A673 (cell line): ENCODE results near the gene SYNJ2. TPM values are rescaled to one million over a fixed set of nuclear protein-coding genes. Genes with fewer than 3 reads are reported as not detected.

ENCODE experiments used
- BruUV-seq: library from RNA; stranded (reverse); fragments of 400-500 nt; replicated peaks from 2 replicates; lab custom pipeline; 2021; lab: Mats Ljungman, UMichigan
- CTCF ChIA-PET: fragments of 300-600 bp; sonication (Branson Sonifier 250); formaldehyde crosslinking; loops from one replicate; lab custom pipeline; 2022; ENCODE audit warnings: antibody characterized with exemption; lab: Charles Lee
- POLR2A ChIA-PET: fragments of 300-600 bp; sonication (Branson Sonifier 250); formaldehyde crosslinking; loops from one replicate; lab custom pipeline; 2022; ENCODE audit warnings: antibody characterized with exemption; ENCODE audit not compliant: low non-redundant PET; lab: Charles Lee
- DNase-seq: peaks from one replicate; pipeline ENCODE4 v3.0.0-alpha.2; 2015; ENCODE audit warnings: low spot score
- H3K27ac ChIP-seq: fragments of 200-600 bp; sonication (generic); 2 replicates; pipeline ENCODE4 v1.5.1; 2016; ENCODE audit warnings: mixed run types, low read depth, mild to moderate bottlenecking, mixed read lengths, antibody characterized with exemption, low read length; ENCODE audit not compliant: poor library complexity, severe bottlenecking
- H3K27me3 ChIP-seq: fragments of 200-600 bp; sonication (generic); replicated peaks from 2 replicates; pipeline ENCODE4 v1.6.1; 2017; ENCODE audit warnings: mixed run types, low read depth, mild to moderate bottlenecking, mixed read lengths, antibody characterized with exemption, low read length; ENCODE audit not compliant: insufficient read depth, poor library complexity
- H3K36me3 ChIP-seq: fragments of 200-600 bp; sonication (generic); 2 replicates; pipeline ENCODE4 v1.6.1; 2016; ENCODE audit warnings: mixed run types, mild to moderate bottlenecking, mixed read lengths, antibody characterized with exemption, low read length; ENCODE audit not compliant: insufficient read depth, poor library complexity, severe bottlenecking
- H3K4me1 ChIP-seq: fragments of 200-600 bp; sonication (generic); 2 replicates; pipeline ENCODE4 v1.6.1; 2017; ENCODE audit warnings: mixed run types, mild to moderate bottlenecking, mixed read lengths, antibody characterized with exemption, low read length; ENCODE audit not compliant: insufficient read depth, poor library complexity, severe bottlenecking
- H3K4me3 ChIP-seq: fragments of 200-600 bp; sonication (generic); 2 replicates; pipeline ENCODE4 v1.5.1; 2016; ENCODE audit warnings: low read depth, mixed run types, mild to moderate bottlenecking, mixed read lengths, low read length; ENCODE audit not compliant: poor library complexity, severe bottlenecking
- H3K9me3 ChIP-seq: fragments of 200-600 bp; sonication (generic); 2 replicates; pipeline ENCODE4 v1.6.1; 2016; ENCODE audit warnings: mixed run types, low read depth, mild to moderate bottlenecking, mixed read lengths, antibody characterized with exemption, low read length; ENCODE audit not compliant: poor library complexity, severe bottlenecking
- EZH2 ChIP-seq: fragments of 200-600 bp; sonication (generic); IDR thresholded peaks from 2 replicates; pipeline ENCODE4 v1.6.1; 2017; ENCODE audit warnings: borderline replicate concordance, low read depth, mild to moderate bottlenecking, mixed read lengths, antibody characterized with exemption, low read length; ENCODE audit not compliant: poor library complexity, severe bottlenecking
- intact Hi-C: fragments of 100-400 bp; cut with micrococcal nuclease; formaldehyde crosslinking; loops from one replicate; pipeline ENCODE4 v1.10.0; 2022; ENCODE audit not compliant: unreplicated experiment
- total RNA-seq: library from RNA; stranded (reverse); gene quantifications from 2 replicates; pipeline ENCODE4 v1.2.3, GENCODE V29; 2021
- TF ChIP-seq, protein P1 (sequence below): fragments of 300-800, 200-600 bp; sonication (generic); conservative IDR thresholded peaks from 2 replicates; pipeline ENCODE4 v1.5.1; 2017; ENCODE audit warnings: low read depth, mild to moderate bottlenecking, antibody characterized with exemption, low read length, moderate library complexity, mixed read lengths

The SYNJ2 gene
- total RNA-seq, 1 experiment from 2014 or later = 37.0 TPM

DNA sequence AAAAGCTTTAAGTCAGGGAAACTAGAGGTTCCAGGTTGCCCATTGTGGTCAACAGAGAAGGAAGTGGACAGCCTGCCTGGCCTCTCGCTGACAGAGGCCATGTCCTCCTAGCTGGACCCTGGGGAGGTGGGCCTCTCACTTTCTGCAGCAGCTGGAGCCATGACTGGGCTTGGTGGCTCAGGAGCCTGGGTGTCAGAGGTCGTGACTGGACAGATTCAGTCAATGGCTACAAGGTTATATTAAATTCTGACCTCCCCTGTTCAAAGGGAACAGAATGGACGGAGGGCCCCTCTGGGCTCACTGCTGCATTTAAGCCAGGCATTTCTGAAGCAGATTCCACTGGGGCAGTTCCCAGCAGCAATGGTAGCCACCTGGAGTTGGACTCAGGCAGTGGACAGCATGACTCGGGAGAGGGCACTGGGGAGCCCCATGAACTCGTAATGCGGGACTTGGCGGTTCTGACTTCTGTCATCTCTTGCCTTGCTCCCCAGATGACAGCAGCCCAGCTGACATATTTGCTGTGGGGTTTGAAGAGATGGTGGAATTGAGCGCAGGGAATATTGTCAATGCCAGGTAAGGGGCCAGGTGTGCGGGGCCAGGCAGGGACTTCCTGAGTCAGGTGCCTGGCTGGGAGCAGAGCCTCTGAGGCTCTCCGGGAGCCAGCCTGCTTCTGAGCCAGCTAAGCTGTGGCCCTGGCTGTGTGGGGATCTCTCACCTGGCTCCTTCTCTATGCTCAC, 86.7 kb downstream of the SYNJ2 start:
- no peaks in the 10 kb centered on the region for H3K27me3 ChIP-seq
- DNase-seq = no peak
- peaks cover 14% of the 10 kb centered on the region for H3K36me3 ChIP-seq
- CTCF ChIA-PET = interaction anchor here (0.6 kb wide), 1 partner anchor 42 kb away, joined by 4 read pairs; no protein-coding TSS in a partner anchor
- intact Hi-C loops = loop anchor here (5.0 kb wide), 1 partner anchor 81 kb away; no protein-coding TSS in a partner anchor
- H3K9me3 ChIP-seq = no peaks in the 10 kb centered on the region
- no TSS peak for BruUV-seq
- TF ChIP-seq, protein P1, sequence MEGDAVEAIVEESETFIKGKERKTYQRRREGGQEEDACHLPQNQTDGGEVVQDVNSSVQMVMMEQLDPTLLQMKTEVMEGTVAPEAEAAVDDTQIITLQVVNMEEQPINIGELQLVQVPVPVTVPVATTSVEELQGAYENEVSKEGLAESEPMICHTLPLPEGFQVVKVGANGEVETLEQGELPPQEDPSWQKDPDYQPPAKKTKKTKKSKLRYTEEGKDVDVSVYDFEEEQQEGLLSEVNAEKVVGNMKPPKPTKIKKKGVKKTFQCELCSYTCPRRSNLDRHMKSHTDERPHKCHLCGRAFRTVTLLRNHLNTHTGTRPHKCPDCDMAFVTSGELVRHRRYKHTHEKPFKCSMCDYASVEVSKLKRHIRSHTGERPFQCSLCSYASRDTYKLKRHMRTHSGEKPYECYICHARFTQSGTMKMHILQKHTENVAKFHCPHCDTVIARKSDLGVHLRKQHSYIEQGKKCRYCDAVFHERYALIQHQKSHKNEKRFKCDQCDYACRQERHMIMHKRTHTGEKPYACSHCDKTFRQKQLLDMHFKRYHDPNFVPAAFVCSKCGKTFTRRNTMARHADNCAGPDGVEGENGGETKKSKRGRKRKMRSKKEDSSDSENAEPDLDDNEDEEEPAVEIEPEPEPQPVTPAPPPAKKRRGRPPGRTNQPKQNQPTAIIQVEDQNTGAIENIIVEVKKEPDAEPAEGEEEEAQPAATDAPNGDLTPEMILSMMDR = no peak
- no peak for TF ChIP-seq EZH2
- H3K4me1 ChIP-seq = no peaks in the 10 kb centered on the region
- H3K27ac ChIP-seq = no peak overlapping the region
- H3K4me3 ChIP-seq = no peak overlapping the region
- POLR2A ChIA-PET = interaction anchor here (0.6 kb wide), 1 partner anchor 55 kb away, joined by 8 read pairs; no protein-coding TSS in a partner anchor

DNA sequence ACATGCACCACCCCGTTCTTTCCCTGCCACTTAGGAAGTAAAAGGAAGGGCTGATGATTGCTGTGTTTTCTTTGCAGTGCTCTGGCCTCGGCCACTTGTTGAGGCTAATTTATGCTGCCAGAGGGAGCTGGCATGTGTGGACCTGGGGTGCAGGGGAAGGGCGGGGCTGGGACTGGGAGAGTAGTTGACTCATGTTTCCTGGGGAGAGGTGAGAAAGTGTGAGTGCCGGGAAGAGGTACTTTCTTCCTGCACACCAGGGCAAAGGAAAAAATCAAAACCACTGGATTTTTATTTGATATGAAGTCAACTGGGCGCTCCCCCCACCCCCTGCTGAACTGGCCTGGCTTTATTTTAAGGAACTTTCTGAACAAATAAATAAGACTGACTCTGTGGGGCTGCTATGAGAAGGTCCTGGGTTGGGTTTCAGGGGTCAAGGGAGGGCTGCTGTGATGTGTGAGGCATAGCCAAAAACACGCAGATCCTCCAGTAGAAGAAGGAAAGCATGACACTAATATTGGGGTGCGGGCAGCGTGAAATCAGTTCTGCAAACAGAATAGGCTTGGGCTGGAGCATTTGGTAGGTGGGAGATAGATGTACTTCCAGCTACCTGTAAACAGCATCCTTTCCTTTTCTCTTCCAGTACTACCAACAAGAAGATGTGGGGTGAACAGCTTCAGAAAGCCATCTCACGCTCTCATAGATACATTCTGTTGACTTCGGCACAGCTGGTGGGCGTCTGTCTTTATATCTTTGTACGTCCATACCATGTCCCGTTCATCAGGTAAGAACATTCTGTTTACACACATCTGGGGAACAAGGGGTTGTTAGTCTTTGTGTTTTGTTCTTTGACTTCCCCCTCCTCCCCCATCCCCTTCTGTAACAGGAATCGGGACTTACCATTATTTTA, 87.5 kb downstream of the SYNJ2 start:
- no peak overlapping the region for H3K27ac ChIP-seq
- no peak overlapping the region for H3K4me3 ChIP-seq
- no TSS peak for BruUV-seq
- ChIA-PET CTCF (interaction anchor here (0.6 kb wide), 2 partner anchors 43 to 183 kb away, joined by 3 to 4 read pairs; no protein-coding TSS in a partner anchor), POLR2A (no interaction called here)
- intact Hi-C loops = loop anchor here (5.0 kb wide), 1 partner anchor 82 kb away; no protein-coding TSS in a partner anchor
- no peaks in the 10 kb centered on the region for H3K9me3 ChIP-seq
- peaks cover 8% of the 10 kb centered on the region for H3K36me3 ChIP-seq
- no peaks in the 10 kb centered on the region for H3K27me3 ChIP-seq
- DNase-seq = peak; percentile 32
- no peaks in the 10 kb centered on the region for H3K4me1 ChIP-seq
- TF ChIP-seq EZH2 = no peak
- TF ChIP-seq, protein P1 = no peak

DNA sequence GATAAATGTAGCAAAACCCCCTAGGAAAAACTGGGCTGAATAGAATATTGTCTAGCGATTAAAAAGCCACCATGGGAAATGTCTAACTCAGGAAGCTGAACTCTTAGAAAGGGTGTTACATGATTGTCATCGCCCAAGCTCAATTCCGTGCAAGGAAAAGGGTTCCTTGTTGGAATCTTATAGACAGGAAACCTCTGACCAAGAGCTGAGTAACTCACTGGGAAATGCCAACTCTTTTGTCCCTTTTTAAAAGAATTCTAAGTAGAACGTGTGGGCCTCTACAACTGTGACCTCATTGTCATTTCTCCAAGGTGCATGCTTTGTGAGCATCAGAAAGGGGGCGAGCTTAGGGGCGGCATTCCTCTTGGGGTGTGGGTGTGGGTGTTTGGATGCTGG, 88.1 kb downstream of the SYNJ2 start:
- ChIA-PET POLR2A (no interaction called here), CTCF (interaction anchor here (0.6 kb wide), 1 partner anchor 183 kb away, joined by 3 read pairs; no protein-coding TSS in a partner anchor)
- DNase-seq = no peak
- Histone ChIP-seq H3K9me3 (no peaks in the 10 kb centered on the region), H3K36me3 (peaks cover 11% of the 10 kb centered on the region), H3K4me1 (no peaks in the 10 kb centered on the region), H3K27me3 (no peaks in the 10 kb centered on the region), H3K27ac (no peak overlapping the region), H3K4me3 (no peak overlapping the region)
- TF ChIP-seq EZH2 = no peak
- TF ChIP-seq, protein P1 = no peak
- no TSS peak for BruUV-seq
- intact Hi-C loops = loop anchor here (5.0 to 10.0 kb wide), 3 partner anchors 82 to 755 kb away; no protein-coding TSS in a partner anchor
